Measurements from ENCODE around the gene GTF2A2.
A peak's percentile ranks its signal among the peaks of the same experiment; 100 is the strongest.

Gene GTF2A2

DNA sequence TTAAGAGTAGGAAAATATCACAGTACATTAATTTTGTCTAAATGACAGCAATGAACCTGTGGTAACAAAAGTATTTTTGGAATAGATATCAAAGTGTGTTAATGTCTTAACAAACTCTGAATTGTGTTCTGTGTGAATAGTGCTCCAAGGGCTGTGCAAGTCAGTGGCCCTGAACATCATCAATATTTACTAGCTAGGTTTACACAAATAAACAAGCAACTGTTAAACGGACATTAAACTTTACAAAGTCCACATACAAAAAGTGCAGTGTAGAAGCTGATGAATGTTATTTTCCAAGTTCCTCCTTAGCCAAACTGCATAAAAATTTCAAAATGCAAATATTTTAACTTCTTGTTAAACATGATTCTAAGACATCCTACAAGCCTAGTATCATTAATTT is 2.1 kb upstream of the GTF2A2 start:
- TF ChIP-seq, protein P1, sequence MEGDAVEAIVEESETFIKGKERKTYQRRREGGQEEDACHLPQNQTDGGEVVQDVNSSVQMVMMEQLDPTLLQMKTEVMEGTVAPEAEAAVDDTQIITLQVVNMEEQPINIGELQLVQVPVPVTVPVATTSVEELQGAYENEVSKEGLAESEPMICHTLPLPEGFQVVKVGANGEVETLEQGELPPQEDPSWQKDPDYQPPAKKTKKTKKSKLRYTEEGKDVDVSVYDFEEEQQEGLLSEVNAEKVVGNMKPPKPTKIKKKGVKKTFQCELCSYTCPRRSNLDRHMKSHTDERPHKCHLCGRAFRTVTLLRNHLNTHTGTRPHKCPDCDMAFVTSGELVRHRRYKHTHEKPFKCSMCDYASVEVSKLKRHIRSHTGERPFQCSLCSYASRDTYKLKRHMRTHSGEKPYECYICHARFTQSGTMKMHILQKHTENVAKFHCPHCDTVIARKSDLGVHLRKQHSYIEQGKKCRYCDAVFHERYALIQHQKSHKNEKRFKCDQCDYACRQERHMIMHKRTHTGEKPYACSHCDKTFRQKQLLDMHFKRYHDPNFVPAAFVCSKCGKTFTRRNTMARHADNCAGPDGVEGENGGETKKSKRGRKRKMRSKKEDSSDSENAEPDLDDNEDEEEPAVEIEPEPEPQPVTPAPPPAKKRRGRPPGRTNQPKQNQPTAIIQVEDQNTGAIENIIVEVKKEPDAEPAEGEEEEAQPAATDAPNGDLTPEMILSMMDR (IDR thresholded peaks at IDR 0.05): no peak

DNA sequence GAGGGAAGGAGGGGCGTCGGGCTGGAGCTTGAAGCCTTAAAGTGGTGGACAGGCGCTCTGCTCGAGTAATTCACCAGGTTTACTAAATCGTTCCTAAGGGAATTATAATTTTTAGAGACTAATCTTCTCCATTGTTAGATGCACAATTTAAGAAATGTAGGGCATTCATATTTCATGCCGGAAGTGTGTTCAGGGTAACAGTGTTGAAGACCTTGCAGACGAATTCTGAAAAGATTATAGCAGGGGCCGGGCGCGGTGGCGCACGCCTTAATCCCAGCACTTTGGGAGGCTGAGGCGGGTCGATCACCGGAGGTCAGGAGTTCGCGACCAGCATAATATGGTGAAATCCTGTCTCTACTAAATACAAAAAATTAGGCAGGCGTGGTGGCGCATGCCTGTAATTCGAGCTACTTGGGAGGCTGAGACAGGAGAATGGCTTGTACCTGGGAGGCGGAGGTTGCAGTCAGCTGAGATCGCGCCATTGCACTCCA is 365 bp upstream of the GTF2A2 start:
- TF ChIP-seq, protein P1 (IDR thresholded peaks at IDR 0.05): no peak

DNA sequence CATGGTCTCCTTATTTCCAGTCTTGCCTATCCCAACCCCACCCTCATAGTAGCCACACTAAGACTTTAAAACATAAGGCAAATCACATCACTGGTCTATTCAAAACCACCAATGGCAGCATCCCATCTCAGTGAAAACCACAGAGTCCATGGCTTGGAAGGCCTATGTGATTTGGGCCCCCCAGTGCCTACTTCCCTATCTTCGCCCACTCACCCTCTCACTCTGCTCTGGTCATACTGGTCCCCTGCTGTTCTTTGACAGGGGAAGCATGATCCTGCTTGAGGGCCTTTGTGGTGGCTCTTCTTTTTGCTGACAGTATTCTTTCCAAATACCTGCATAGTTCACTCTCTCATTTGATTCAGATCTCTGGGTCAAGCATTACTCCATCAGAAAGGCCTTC is 3.3 kb downstream of the GTF2A2 start:
- TF ChIP-seq, protein P1 (IDR thresholded peaks at IDR 0.05): no peak

DNA sequence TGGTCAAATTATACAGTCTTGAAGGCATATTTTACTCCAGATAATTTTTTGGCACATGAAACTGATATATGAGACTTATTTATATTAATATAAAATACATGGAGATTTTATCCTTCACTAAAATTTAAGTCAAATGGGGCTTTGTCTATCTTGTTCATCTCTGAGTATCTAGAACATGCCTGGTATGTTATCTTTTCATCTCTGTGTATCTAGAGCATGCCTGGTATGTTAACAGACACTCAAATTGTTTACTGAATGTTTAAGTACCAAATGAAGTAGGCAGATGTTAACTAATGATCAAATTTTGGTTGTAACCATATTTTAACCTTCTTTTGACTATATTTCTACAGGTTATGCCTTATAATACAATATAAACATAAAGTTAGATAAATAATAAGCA is 7.7 kb downstream of the GTF2A2 start:
- TF ChIP-seq, protein P1 (IDR thresholded peaks at IDR 0.05): no peak

DNA sequence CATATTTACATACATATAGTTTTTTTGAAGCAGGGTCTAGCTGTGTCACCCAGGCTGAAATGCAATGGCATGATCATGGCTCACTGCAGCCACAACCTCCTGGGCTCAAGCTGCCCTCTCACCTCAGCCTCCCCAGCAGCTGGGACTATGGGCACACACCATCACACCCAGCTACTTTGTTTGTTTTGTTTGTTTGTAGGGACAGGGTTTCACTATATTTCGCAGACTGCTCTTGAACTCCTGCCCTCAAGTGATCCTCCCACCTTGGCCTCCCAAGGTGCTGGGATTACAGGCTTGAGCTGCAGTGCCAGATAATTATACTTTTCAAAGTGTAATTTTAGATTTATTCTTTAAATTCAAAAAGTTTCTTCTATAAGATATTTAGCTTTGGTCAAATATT is 10.2 kb downstream of the GTF2A2 start:
- TF ChIP-seq, protein P1 (IDR thresholded peaks at IDR 0.05): no peak

DNA sequence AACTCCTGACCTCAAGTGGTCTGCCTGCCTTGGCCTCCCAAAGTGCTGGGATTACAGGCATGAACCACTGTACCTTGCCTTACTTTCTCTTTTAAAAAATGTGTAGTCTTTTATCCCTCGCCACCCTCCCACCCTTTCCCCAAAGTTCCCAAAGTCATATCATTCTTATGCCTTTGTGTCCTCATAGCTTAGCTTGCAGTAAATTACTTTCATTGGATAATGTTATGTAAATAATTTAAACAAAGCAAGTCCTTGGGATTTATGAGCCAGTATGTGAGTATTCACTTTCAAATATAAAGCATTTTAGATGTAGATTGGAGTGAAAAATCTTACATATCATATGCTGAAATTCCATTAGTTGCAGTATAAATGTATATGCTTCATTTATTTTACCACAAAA is 11.0 kb downstream of the GTF2A2 start:
- TF ChIP-seq, protein P1 (IDR thresholded peaks at IDR 0.05): no peak

DNA sequence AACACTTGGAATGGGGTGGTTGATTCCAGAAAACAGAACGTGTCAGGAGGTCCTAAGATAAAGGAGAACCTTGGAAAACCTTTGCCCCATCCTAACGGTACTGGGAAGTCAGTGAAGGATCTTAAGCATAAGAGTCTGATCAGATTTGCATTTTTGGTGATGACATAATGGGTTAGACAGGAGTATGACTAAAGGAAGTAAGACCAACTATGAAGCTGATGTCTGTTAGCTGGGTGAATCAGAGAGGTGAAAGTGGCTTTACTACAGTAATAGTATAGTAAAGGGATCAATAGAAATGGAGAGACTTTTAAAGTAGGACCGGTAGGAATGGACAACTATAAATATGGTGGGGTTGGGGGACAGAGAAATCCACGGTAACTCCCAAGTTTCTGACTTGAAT is 12.6 kb downstream of the GTF2A2 start:
- TF ChIP-seq, protein P1 (IDR thresholded peaks at IDR 0.05): no peak

DNA sequence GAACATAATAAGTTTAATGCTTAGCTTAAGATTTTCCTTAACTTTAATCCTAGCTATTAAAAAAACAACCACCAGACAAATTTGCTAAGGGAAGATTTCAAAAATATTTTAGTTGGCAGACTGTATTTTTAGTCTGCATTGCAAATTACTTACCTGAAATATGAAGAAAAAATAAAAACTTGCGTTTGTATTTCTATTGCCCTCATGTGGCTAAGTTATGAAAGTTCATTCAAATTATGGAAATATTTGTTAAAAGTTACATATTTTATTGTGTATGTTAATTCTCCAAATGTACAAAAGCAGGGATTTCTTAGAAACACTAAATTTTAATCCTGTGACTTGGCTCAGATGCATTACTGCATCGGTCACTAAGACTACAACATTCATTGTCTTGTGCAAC is 15.0 kb downstream of the GTF2A2 start:
- TF ChIP-seq, protein P1 (IDR thresholded peaks at IDR 0.05): peak; percentile 33; the same call in 1 of the 2 replicates

Data from LNCAP (cell line).